GM23338 (cell line): ENCODE results near the gene PAX3. TPM values are rescaled to one million over a fixed set of nuclear protein-coding genes. Genes with fewer than 3 reads are reported as not detected.

Experiments
- ATAC-seq: fragments of 200-7000 bp; cut with Tn5 transposase; 3 replicates; pipeline ENCODE4 v1.9.1; 2020
- DNase-seq: peaks from one replicate; pipeline ENCODE4 v3.0.0-alpha.2; 2015; ENCODE audit warnings: low spot score
- H2AFZ ChIP-seq: fragments of 200-600 bp; sonication (generic); 2 replicates; pipeline ENCODE4 v1.8.0; 2016; ENCODE audit warnings: antibody characterized with exemption, mild to moderate bottlenecking, moderate library complexity
- H3F3A ChIP-seq: fragments of 200-600 bp; sonication (generic); replicated peaks from 2 replicates; pipeline ENCODE4 v1.8.0; 2017; ENCODE audit warnings: antibody characterized with exemption, mixed run types, low read depth
- H3K27ac ChIP-seq: fragments of 200-600 bp; sonication (generic); 2 replicates; pipeline ENCODE4 v1.6.1; 2016; ENCODE audit warnings: low read depth
- H3K27me3 ChIP-seq: fragments of 200-600 bp; sonication (generic); 2 replicates; pipeline ENCODE4 v1.8.0; 2016; ENCODE audit warnings: mild to moderate bottlenecking, mixed run types, moderate library complexity; ENCODE audit not compliant: insufficient read depth
- H3K36me3 ChIP-seq: fragments of 200-600 bp; sonication (generic); 2 replicates; pipeline ENCODE4 v1.8.0; 2016; ENCODE audit warnings: mild to moderate bottlenecking; ENCODE audit not compliant: insufficient read depth
- H3K4me1 ChIP-seq: fragments of 200-600 bp; sonication (generic); 2 replicates; pipeline ENCODE4 v1.8.0; 2016; ENCODE audit warnings: mild to moderate bottlenecking, moderate library complexity; ENCODE audit not compliant: insufficient read depth
- H3K4me2 ChIP-seq: fragments of 200-600 bp; sonication (generic); 2 replicates; pipeline ENCODE4 v1.7.1; 2017; ENCODE audit warnings: mixed run types
- H3K4me3 ChIP-seq: fragments of 200-600 bp; sonication (generic); 2 replicates; pipeline ENCODE4 v1.6.1; 2016; ENCODE audit warnings: mixed run types
- H3K79me2 ChIP-seq: fragments of 200-600 bp; sonication (generic); replicated peaks from 2 replicates; pipeline ENCODE4 v1.8.0; 2017; ENCODE audit warnings: mild to moderate bottlenecking; ENCODE audit not compliant: insufficient read depth
- H3K9me2 ChIP-seq: fragments of 200-600 bp; sonication (generic); 2 replicates; pipeline ENCODE4 v1.8.0; 2017; ENCODE audit not compliant: insufficient read depth
- H4K20me1 ChIP-seq: fragments of 200-600 bp; sonication (generic); replicated peaks from 2 replicates; pipeline ENCODE4 v1.8.0; 2017; ENCODE audit warnings: mild to moderate bottlenecking; ENCODE audit not compliant: insufficient read depth
- H3K27ac Mint-ChIP-seq: 2 replicates; pipeline ENCODE4 v1.8.0; 2020; ENCODE audit warnings: inconsistent platforms, mild to moderate bottlenecking, moderate library complexity, mixed read lengths
- H3K27me3 Mint-ChIP-seq: 3 replicates; pipeline ENCODE4 v1.8.0; 2022; ENCODE audit warnings: low read depth, mild to moderate bottlenecking, moderate library complexity, mixed read lengths, inconsistent platforms; ENCODE audit not compliant: insufficient read depth, poor library complexity
- H3K36me3 Mint-ChIP-seq: 3 replicates; pipeline ENCODE4 v1.8.0; 2021; ENCODE audit warnings: low read depth, mild to moderate bottlenecking, inconsistent platforms, moderate library complexity, mixed read lengths
- H3K4me1 Mint-ChIP-seq: 3 replicates; pipeline ENCODE4 v1.8.0; 2020; ENCODE audit warnings: mild to moderate bottlenecking, inconsistent platforms, mixed read lengths
- H3K4me3 Mint-ChIP-seq: 3 replicates; pipeline ENCODE4 v1.8.0; 2021; ENCODE audit warnings: moderate library complexity, mild to moderate bottlenecking, inconsistent platforms, mixed read lengths
- H3K9me3 Mint-ChIP-seq: 3 replicates; pipeline ENCODE4 v1.8.0; 2020; ENCODE audit warnings: moderate library complexity, mild to moderate bottlenecking, inconsistent platforms, mixed read lengths
- CREB1 ChIP-seq: fragments of 250-450 bp; sonication (Bioruptor Pico); IDR thresholded peaks from 2 replicates; pipeline ENCODE4 v1.5.0; 2020; ENCODE audit warnings: low read depth, mild to moderate bottlenecking, moderate library complexity
- EZH2 ChIP-seq: fragments of 200-600 bp; sonication (generic); IDR thresholded peaks from one replicate; pipeline ENCODE4 v1.8.0; 2017; ENCODE audit warnings: antibody characterized with exemption, mild to moderate bottlenecking, low read depth; ENCODE audit not compliant: unreplicated experiment
- EZH2phosphoT487 ChIP-seq: fragments of 200-600 bp; sonication (generic); IDR thresholded peaks from one replicate; pipeline ENCODE4 v1.8.1; 2018; ENCODE audit warnings: antibody characterized with exemption; ENCODE audit not compliant: unreplicated experiment
- JUNB ChIP-seq: IDR thresholded peaks from one replicate; pipeline ENCODE4 v1.6.1; 2016; ENCODE audit warnings: antibody characterized with exemption; ENCODE audit not compliant: unreplicated experiment
- NANOG ChIP-seq: IDR thresholded peaks from 2 replicates; pipeline ENCODE4 v1.6.1; 2016; ENCODE audit warnings: antibody characterized with exemption, borderline replicate concordance
- POLR2AphosphoS5 ChIP-seq: IDR thresholded peaks from 2 replicates; pipeline ENCODE4 v1.6.1; 2016; ENCODE audit warnings: antibody characterized with exemption, low read depth
- STAT1 ChIP-seq: IDR thresholded peaks from one replicate; pipeline ENCODE4 v1.6.1; 2016; ENCODE audit warnings: antibody characterized with exemption; ENCODE audit not compliant: unreplicated experiment
- ZNF114 ChIP-seq: fragments of 250-450 bp; sonication (Bioruptor Pico); IDR thresholded peaks from 2 replicates; pipeline ENCODE4 v1.5.0; 2020; ENCODE audit warnings: mild to moderate bottlenecking, moderate library complexity
- ZNF331 ChIP-seq: fragments of 250-450 bp; sonication (Bioruptor Pico); IDR thresholded peaks from 2 replicates; pipeline ENCODE4 v1.5.0; 2020; ENCODE audit warnings: low read depth, mild to moderate bottlenecking, moderate library complexity
- polyA plus RNA-seq: library from polyadenylated mRNA; unstranded; fragments of >200 nt; fragmentation: Nextera tagmentation; extraction: Ambion mirVana; gene quantifications from 2 replicates; pipeline ENCODE4 v1.2.1, GENCODE V29; 2016
- total RNA-seq: library from RNA; depleted of rRNA; stranded (reverse); fragments of >200 nt; shearing (Covaris generic); gene quantifications from 2 replicates; pipeline ENCODE4 v1.2.3, GENCODE V29; 2014
- TF ChIP-seq, protein P1 (sequence below), 2 experiments: fragments of 200-600 bp in 1 of 2; sonication (generic) in 1 of 2; conservative IDR thresholded peaks; 2 replicates each; pipeline versions ENCODE4 v1.5.1 to v1.6.1; 2016 to 2017; ENCODE audit warnings: antibody characterized with exemption in 2 of 2, low read depth in 2 of 2, mild to moderate bottlenecking in 2 of 2, moderate library complexity in 1 of 2
- TF ChIP-seq, protein P2 (sequence below): IDR thresholded peaks from one replicate; pipeline ENCODE4 v1.6.1; 2018; ENCODE audit warnings: antibody characterized with exemption; ENCODE audit not compliant: unreplicated experiment
- TF ChIP-seq, protein P3 (sequence below): fragments of 250-450 bp; sonication (Bioruptor Pico); IDR thresholded peaks from 2 replicates; pipeline ENCODE4 v1.5.0; 2020; ENCODE audit warnings: mild to moderate bottlenecking, moderate library complexity
- TF ChIP-seq, protein P4 (sequence below): IDR thresholded peaks from 2 replicates; pipeline ENCODE4 v1.6.1; 2016; ENCODE audit warnings: antibody characterized with exemption

PAX3 gene
- total and polyA plus RNA-seq, 2 experiments from 2014 or later, result not detected

DNA sequence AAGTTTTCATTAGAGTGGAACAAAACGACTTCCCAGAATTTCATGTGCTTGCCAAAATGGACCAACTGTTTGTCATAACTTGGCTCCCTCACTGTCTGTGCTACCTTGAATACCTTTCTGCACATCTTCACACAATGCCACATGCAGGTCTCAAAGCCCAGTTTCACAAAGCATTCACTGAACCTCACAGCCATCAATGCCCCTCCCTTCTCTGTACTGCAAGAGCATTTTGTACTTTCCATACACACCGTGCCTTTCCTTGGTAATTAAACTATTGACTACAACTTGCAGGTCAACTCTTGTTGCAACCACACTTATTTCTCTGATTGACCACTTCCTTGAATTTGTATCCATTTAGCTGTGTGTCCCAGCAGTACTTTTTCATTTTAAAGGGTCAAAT is 50.5 kb downstream of the PAX3 start:
- no peak overlapping the region for H3K27ac ChIP-seq
- TF ChIP-seq, protein P1, sequence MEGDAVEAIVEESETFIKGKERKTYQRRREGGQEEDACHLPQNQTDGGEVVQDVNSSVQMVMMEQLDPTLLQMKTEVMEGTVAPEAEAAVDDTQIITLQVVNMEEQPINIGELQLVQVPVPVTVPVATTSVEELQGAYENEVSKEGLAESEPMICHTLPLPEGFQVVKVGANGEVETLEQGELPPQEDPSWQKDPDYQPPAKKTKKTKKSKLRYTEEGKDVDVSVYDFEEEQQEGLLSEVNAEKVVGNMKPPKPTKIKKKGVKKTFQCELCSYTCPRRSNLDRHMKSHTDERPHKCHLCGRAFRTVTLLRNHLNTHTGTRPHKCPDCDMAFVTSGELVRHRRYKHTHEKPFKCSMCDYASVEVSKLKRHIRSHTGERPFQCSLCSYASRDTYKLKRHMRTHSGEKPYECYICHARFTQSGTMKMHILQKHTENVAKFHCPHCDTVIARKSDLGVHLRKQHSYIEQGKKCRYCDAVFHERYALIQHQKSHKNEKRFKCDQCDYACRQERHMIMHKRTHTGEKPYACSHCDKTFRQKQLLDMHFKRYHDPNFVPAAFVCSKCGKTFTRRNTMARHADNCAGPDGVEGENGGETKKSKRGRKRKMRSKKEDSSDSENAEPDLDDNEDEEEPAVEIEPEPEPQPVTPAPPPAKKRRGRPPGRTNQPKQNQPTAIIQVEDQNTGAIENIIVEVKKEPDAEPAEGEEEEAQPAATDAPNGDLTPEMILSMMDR (conservative IDR thresholded peaks at IDR 0.05; ENCODE audit: low read depth in 2 of 2), result no peak
- TF ChIP-seq NANOG, result no peak
- TF ChIP-seq, protein P2, sequence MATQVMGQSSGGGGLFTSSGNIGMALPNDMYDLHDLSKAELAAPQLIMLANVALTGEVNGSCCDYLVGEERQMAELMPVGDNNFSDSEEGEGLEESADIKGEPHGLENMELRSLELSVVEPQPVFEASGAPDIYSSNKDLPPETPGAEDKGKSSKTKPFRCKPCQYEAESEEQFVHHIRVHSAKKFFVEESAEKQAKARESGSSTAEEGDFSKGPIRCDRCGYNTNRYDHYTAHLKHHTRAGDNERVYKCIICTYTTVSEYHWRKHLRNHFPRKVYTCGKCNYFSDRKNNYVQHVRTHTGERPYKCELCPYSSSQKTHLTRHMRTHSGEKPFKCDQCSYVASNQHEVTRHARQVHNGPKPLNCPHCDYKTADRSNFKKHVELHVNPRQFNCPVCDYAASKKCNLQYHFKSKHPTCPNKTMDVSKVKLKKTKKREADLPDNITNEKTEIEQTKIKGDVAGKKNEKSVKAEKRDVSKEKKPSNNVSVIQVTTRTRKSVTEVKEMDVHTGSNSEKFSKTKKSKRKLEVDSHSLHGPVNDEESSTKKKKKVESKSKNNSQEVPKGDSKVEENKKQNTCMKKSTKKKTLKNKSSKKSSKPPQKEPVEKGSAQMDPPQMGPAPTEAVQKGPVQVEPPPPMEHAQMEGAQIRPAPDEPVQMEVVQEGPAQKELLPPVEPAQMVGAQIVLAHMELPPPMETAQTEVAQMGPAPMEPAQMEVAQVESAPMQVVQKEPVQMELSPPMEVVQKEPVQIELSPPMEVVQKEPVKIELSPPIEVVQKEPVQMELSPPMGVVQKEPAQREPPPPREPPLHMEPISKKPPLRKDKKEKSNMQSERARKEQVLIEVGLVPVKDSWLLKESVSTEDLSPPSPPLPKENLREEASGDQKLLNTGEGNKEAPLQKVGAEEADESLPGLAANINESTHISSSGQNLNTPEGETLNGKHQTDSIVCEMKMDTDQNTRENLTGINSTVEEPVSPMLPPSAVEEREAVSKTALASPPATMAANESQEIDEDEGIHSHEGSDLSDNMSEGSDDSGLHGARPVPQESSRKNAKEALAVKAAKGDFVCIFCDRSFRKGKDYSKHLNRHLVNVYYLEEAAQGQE, result no peak
- TF ChIP-seq, protein P3, sequence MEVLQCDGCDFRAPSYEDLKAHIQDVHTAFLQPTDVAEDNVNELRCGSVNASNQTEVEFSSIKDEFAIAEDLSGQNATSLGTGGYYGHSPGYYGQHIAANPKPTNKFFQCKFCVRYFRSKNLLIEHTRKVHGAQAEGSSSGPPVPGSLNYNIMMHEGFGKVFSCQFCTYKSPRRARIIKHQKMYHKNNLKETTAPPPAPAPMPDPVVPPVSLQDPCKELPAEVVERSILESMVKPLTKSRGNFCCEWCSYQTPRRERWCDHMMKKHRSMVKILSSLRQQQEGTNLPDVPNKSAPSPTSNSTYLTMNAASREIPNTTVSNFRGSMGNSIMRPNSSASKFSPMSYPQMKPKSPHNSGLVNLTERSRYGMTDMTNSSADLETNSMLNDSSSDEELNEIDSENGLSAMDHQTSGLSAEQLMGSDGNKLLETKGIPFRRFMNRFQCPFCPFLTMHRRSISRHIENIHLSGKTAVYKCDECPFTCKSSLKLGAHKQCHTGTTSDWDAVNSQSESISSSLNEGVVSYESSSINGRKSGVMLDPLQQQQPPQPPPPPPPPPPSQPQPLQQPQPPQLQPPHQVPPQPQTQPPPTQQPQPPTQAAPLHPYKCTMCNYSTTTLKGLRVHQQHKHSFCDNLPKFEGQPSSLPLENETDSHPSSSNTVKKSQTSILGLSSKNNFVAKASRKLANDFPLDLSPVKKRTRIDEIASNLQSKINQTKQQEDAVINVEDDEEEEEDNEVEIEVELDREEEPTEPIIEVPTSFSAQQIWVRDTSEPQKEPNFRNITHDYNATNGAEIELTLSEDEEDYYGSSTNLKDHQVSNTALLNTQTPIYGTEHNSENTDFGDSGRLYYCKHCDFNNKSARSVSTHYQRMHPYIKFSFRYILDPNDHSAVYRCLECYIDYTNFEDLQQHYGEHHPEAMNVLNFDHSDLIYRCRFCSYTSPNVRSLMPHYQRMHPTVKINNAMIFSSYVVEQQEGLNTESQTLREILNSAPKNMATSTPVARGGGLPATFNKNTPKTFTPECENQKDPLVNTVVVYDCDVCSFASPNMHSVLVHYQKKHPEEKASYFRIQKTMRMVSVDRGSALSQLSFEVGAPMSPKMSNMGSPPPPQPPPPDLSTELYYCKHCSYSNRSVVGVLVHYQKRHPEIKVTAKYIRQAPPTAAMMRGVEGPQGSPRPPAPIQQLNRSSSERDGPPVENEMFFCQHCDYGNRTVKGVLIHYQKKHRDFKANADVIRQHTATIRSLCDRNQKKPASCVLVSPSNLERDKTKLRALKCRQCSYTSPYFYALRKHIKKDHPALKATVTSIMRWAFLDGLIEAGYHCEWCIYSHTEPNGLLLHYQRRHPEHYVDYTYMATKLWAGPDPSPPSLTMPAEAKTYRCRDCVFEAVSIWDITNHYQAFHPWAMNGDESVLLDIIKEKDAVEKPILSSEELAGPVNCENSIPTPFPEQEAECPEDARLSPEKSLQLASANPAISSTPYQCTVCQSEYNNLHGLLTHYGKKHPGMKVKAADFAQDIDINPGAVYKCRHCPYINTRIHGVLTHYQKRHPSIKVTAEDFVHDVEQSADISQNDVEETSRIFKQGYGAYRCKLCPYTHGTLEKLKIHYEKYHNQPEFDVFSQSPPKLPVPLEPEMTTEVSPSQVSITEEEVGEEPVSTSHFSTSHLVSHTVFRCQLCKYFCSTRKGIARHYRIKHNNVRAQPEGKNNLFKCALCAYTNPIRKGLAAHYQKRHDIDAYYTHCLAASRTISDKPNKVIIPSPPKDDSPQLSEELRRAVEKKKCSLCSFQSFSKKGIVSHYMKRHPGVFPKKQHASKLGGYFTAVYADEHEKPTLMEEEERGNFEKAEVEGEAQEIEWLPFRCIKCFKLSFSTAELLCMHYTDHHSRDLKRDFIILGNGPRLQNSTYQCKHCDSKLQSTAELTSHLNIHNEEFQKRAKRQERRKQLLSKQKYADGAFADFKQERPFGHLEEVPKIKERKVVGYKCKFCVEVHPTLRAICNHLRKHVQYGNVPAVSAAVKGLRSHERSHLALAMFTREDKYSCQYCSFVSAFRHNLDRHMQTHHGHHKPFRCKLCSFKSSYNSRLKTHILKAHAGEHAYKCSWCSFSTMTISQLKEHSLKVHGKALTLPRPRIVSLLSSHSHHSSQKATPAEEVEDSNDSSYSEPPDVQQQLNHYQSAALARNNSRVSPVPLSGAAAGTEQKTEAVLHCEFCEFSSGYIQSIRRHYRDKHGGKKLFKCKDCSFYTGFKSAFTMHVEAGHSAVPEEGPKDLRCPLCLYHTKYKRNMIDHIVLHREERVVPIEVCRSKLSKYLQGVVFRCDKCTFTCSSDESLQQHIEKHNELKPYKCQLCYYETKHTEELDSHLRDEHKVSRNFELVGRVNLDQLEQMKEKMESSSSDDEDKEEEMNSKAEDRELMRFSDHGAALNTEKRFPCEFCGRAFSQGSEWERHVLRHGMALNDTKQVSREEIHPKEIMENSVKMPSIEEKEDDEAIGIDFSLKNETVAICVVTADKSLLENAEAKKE (CRISPR knock-in tag), result no peak
- no peak for TF ChIP-seq STAT1
- TF ChIP-seq CREB1 (CRISPR knock-in tag), result no peak
- no peak for TF ChIP-seq EZH2phosphoT487
- no peak for TF ChIP-seq POLR2AphosphoS5
- TF ChIP-seq ZNF114 (CRISPR knock-in tag), result no peak
- TF ChIP-seq EZH2, result no peak
- TF ChIP-seq, protein P4, sequence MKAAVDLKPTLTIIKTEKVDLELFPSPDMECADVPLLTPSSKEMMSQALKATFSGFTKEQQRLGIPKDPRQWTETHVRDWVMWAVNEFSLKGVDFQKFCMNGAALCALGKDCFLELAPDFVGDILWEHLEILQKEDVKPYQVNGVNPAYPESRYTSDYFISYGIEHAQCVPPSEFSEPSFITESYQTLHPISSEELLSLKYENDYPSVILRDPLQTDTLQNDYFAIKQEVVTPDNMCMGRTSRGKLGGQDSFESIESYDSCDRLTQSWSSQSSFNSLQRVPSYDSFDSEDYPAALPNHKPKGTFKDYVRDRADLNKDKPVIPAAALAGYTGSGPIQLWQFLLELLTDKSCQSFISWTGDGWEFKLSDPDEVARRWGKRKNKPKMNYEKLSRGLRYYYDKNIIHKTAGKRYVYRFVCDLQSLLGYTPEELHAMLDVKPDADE, result no peak
- TF ChIP-seq ZNF331 (CRISPR knock-in tag), result no peak
- TF ChIP-seq JUNB, result no peak
- H3K4me1 ChIP-seq, result no peaks in the 10 kb centered on the region
- Mint-ChIP-seq H3K4me1 (peaks cover 7% of the 10 kb centered on the region; the same call in 2 of the 3 replicates), H3K27me3 (no peaks in the 10 kb centered on the region), H3K4me3 (no peak overlapping the region), H3K9me3 (no peaks in the 10 kb centered on the region; the same call in 2 of the 3 replicates), H3K36me3 (no peaks in the 10 kb centered on the region), H3K27ac (no peak overlapping the region)
- no peak overlapping the region for H3K4me3 ChIP-seq
- H3K36me3 ChIP-seq, result no peaks in the 10 kb centered on the region
- no peaks in the 10 kb centered on the region for H4K20me1 ChIP-seq
- H3K79me2 ChIP-seq, result no peaks in the 10 kb centered on the region
- DNase-seq, result no peak
- H2AFZ ChIP-seq, result no peak overlapping the region
- no peaks in the 10 kb centered on the region for H3K27me3 ChIP-seq
- H3K9me2 ChIP-seq, result 0 out of 2 replicates have a peak, but pooled peaks cover 2% of the 10 kb centered on the region
- no peaks in the 10 kb centered on the region for H3F3A ChIP-seq
- no peak for ATAC-seq
- no peak overlapping the region for H3K4me2 ChIP-seq
